Measurements from ENCODE around the gene TBX4.

The TBX4 gene

GRCh38 chr17:61454381-61455323 lies 2.4 kb downstream of the TBX4 start:
- no peak overlapping the region for H3K9ac ChIP-seq (ENCODE audit: low read length)
- H3K4me2 ChIP-seq (ENCODE audit: low read depth, low read length, poor library complexity, severe bottlenecking), result no peak overlapping the region
- H3K36me3 ChIP-seq (ENCODE audit: low read length), result no peaks in the 10 kb centered on the region
- H3K9me2 ChIP-seq (replicated peaks; ENCODE audit: insufficient read depth, low read length), result no peaks in the 10 kb centered on the region
- no peak for TF ChIP-seq EZH2phosphoT487 (conservative IDR thresholded peaks at IDR 0.05; ENCODE audit: low read length)
- TF ChIP-seq, protein P1, sequence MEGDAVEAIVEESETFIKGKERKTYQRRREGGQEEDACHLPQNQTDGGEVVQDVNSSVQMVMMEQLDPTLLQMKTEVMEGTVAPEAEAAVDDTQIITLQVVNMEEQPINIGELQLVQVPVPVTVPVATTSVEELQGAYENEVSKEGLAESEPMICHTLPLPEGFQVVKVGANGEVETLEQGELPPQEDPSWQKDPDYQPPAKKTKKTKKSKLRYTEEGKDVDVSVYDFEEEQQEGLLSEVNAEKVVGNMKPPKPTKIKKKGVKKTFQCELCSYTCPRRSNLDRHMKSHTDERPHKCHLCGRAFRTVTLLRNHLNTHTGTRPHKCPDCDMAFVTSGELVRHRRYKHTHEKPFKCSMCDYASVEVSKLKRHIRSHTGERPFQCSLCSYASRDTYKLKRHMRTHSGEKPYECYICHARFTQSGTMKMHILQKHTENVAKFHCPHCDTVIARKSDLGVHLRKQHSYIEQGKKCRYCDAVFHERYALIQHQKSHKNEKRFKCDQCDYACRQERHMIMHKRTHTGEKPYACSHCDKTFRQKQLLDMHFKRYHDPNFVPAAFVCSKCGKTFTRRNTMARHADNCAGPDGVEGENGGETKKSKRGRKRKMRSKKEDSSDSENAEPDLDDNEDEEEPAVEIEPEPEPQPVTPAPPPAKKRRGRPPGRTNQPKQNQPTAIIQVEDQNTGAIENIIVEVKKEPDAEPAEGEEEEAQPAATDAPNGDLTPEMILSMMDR (IDR thresholded peaks at IDR 0.05; ENCODE audit: insufficient read depth, low read length, poor library complexity, severe bottlenecking), result no peak
- H3K79me2 ChIP-seq (ENCODE audit: insufficient read depth, low read length), result no peaks in the 10 kb centered on the region
- no peaks in the 10 kb centered on the region for H3K9me3 ChIP-seq (ENCODE audit: insufficient read depth, low read length)
- no peak overlapping the region for H3K4me3 ChIP-seq (ENCODE audit: insufficient read depth, low read length, poor library complexity, severe bottlenecking)
- H3K27me3 ChIP-seq (ENCODE audit: low read length), result no peaks in the 10 kb centered on the region
- no peaks in the 10 kb centered on the region for H3F3A ChIP-seq (ENCODE audit: insufficient read depth)
- H4K20me1 ChIP-seq (ENCODE audit: low read depth, low read length), result no peaks in the 10 kb centered on the region
- H2AFZ ChIP-seq (ENCODE audit: low read depth, low read length, severe bottlenecking), result no peak overlapping the region
- H3K27ac ChIP-seq (ENCODE audit: low read depth, low read length), result no peak overlapping the region

GRCh38 chr17:61455324-61456060 lies 3.3 kb downstream of the TBX4 start:
- no peaks in the 10 kb centered on the region for H3K36me3 ChIP-seq (ENCODE audit: low read length)
- TF ChIP-seq, protein P1 (IDR thresholded peaks at IDR 0.05; ENCODE audit: insufficient read depth, low read length, poor library complexity, severe bottlenecking), result no peak
- no peak for TF ChIP-seq EZH2phosphoT487 (conservative IDR thresholded peaks at IDR 0.05; ENCODE audit: low read length)
- H3F3A ChIP-seq (ENCODE audit: insufficient read depth), result no peaks in the 10 kb centered on the region
- H3K4me2 ChIP-seq (ENCODE audit: low read depth, low read length, poor library complexity, severe bottlenecking), result no peak overlapping the region
- H3K9ac ChIP-seq (ENCODE audit: low read length), result no peak overlapping the region
- no peaks in the 10 kb centered on the region for H3K27me3 ChIP-seq (ENCODE audit: low read length)
- H3K79me2 ChIP-seq (ENCODE audit: insufficient read depth, low read length), result no peaks in the 10 kb centered on the region
- H2AFZ ChIP-seq (ENCODE audit: low read depth, low read length, severe bottlenecking), result no peak overlapping the region
- no peaks in the 10 kb centered on the region for H4K20me1 ChIP-seq (ENCODE audit: low read depth, low read length)
- no peaks in the 10 kb centered on the region for H3K9me3 ChIP-seq (ENCODE audit: insufficient read depth, low read length)
- no peaks in the 10 kb centered on the region for H3K9me2 ChIP-seq (replicated peaks; ENCODE audit: insufficient read depth, low read length)
- no peak overlapping the region for H3K4me3 ChIP-seq (ENCODE audit: insufficient read depth, low read length, poor library complexity, severe bottlenecking)
- H3K27ac ChIP-seq (ENCODE audit: low read depth, low read length), result no peak overlapping the region

GRCh38 chr17:61456061-61456681 lies 3.9 kb downstream of the TBX4 start:
- Histone ChIP-seq H4K20me1 (ENCODE audit: low read depth, low read length) (no peaks in the 10 kb centered on the region), H3K79me2 (ENCODE audit: insufficient read depth, low read length) (no peaks in the 10 kb centered on the region), H3F3A (ENCODE audit: insufficient read depth) (no peaks in the 10 kb centered on the region), H2AFZ (ENCODE audit: low read depth, low read length, severe bottlenecking) (no peak overlapping the region), H3K9ac (ENCODE audit: low read length) (no peak overlapping the region), H3K9me2 (replicated peaks; ENCODE audit: insufficient read depth, low read length) (no peaks in the 10 kb centered on the region), H3K27ac (ENCODE audit: low read depth, low read length) (no peak overlapping the region), H3K9me3 (ENCODE audit: insufficient read depth, low read length) (no peaks in the 10 kb centered on the region), H3K4me3 (ENCODE audit: insufficient read depth, low read length, poor library complexity, severe bottlenecking) (no peak overlapping the region), H3K27me3 (ENCODE audit: low read length) (no peaks in the 10 kb centered on the region), H3K36me3 (ENCODE audit: low read length) (no peaks in the 10 kb centered on the region), H3K4me2 (ENCODE audit: low read depth, low read length, poor library complexity, severe bottlenecking) (no peak overlapping the region)
- no peak for TF ChIP-seq EZH2phosphoT487 (conservative IDR thresholded peaks at IDR 0.05; ENCODE audit: low read length)
- TF ChIP-seq, protein P1 (IDR thresholded peaks at IDR 0.05; ENCODE audit: insufficient read depth, low read length, poor library complexity, severe bottlenecking), result no peak
